B cell (primary cell): Measurements from ENCODE around the gene SPEG.

Experiments used
- CTCF ChIP-seq: fragments of 200-600 bp; IDR thresholded peaks from one replicate; pipeline ENCODE4 v1.8.0; 2022; ENCODE audit warnings: antibody characterized with exemption, mild to moderate bottlenecking
- EZH2 ChIP-seq: IDR thresholded peaks from 2 replicates; pipeline ENCODE4 v1.6.1; 2012; ENCODE audit warnings: borderline replicate concordance, low read depth, mild to moderate bottlenecking, moderate library complexity, low read length; ENCODE audit not compliant: insufficient read depth, poor library complexity, severe bottlenecking

- TF ChIP-seq CTCF: no peak
- TF ChIP-seq EZH2: no peak
Observed at GRCh38 chr2:219523031-219523671, 88.5 kb downstream of the SPEG start.
